Activated T-cell treated with anti-CD3 and anti-CD28 coated beads for 24 hours (primary cell): ENCODE results near the gene ARHGAP35.

Experiments used
- DNase-seq: peaks from one replicate; pipeline ENCODE4 v3.0.0-alpha.2; 2020; ENCODE audit warnings: low read depth

ARHGAP35 gene

DNA sequence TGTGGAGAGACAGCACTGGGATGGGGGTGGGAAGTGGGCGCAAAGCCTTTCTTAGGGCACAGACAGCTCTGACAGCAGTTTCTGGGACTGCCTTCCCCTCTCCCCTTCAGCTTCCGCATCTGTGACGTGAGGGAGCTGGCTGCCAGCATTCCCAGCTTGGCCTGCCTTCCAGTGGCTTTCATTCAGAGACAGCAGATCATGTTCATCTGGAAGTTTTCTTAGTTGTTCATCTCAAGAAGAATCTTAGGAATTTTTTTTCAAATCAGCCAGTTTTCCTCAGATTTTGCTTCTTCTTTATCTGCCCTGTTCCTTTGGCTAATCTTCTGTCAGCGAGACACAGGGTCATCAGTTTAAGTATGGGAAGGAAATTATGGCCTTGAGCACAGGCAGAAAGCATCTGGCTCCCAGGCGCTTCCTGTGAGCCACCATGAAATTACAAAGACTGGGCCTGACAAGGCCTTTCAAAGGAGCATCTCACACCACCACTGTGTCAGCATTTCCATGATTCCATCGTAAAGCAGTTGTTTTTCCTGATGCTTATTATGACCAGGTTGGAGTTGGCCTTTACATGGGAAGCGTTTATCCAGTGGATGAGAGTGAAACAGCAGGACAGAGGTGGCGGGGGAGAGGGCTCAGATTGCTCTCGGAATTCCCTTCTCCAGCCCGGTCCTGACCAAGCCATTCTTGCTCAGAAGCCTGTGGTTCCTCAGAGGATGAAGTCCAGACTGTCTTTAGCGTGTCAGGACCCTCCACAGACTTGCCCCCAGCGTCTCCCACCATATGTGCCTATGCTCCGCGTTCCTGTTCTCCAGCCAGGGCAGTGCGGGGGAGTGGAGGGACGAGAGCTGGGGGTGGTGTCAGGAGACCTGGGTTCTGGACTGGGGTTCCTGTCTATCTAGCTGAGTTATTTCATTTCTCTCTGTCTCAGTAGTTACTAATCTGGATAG, 43.6 kb downstream of the ARHGAP35 start:
- no peak for DNase-seq

DNA sequence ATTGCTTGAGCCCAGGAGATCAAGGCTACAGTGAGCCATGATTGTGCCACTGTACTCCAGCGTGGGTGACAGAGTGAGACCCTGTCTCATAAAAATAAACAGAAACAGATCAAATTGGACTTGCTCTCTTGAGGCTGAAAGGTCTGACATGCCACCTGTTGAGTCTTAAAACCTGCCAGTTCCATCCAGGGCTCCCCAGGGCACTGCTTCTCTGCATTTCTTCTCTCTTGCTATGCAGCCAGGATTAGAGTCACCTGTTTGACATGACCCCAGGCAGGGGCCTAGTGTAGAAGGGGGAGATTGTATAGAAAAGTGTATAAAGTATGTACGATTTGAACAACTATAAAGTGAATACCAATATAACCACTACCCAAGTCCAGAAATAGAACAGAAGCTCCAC, 45.4 kb downstream of the ARHGAP35 start:
- no peak for DNase-seq

DNA sequence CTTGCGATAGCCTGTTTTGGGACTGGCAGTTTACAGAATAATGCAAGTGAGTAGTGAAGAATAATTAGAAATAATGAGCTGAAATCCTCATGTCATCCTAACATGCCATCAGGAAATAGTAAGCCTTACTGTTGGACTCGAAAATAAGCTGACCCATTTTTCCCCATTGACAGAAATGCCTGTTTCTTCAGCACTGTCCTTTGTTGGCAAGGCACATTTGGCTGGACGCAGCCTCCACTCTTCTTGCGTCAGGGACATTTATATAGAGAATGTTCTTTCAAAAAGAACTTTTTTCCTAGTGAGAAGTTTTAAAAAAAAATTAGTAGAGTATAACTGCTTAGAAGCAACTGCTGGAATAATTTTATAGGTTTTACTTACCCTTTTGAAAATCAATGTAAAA, 47.1 kb downstream of the ARHGAP35 start:
- no peak for DNase-seq

DNA sequence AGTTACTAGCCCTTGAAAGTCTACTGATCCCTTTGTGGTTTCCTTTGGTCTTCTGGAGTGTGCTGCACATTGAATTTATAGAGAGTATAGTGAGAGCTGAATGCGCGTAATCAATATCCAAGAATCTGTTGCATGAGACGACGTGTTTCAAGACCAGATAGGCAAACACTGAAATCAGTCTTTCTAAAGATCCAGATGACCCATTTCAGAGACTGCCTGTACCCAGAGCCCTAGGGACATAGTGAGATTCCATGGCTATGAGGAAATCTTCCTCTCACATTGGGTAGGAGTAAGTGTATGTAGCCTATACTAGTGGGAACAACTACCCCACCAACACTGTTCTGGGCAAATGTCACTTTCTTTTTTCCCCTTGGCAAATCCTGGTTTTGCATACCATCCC, 48.6 kb downstream of the ARHGAP35 start:
- no peak for DNase-seq
